Cardiac muscle cell (in vitro differentiated cells and primary cell): ENCODE measurements around the gene ZC3H7B. TPM values are rescaled to one million over a fixed set of nuclear protein-coding genes. Genes with fewer than 3 reads are reported as not detected.

Experiments used
- DNase-seq, 2 donors: peaks; one replicate each; pipeline versions ENCODE4 v3.0.0 to v3.0.0-alpha.2; 2010 to 2017; ENCODE audit warnings: low read depth in 1 of 2, low spot score in 1 of 2
- H3K27ac ChIP-seq: fragments of 200-600 bp; sonication (generic); 2 replicates; pipeline ENCODE4 v1.5.1; 2016
- H3K27me3 ChIP-seq: fragments of 200-600 bp; sonication (generic); 2 replicates; pipeline ENCODE4 v1.6.0; 2016; ENCODE audit warnings: control low read depth
- H3K36me3 ChIP-seq: fragments of 200-600 bp; sonication (generic); 2 replicates; pipeline ENCODE4 v1.5.1; 2016; ENCODE audit warnings: control low read depth
- H3K4me1 ChIP-seq: fragments of 200-600 bp; sonication (generic); 2 replicates; pipeline ENCODE4 v1.8.1; 2017; ENCODE audit warnings: low read depth, mild to moderate bottlenecking, mixed run types
- H3K4me3 ChIP-seq: fragments of 200-600 bp; sonication (generic); 2 replicates; pipeline ENCODE4 v1.5.1; 2016; ENCODE audit warnings: mild to moderate bottlenecking
- H3K9me3 ChIP-seq: fragments of 200-600 bp; sonication (generic); 2 replicates; pipeline ENCODE4 v1.5.1; 2017; ENCODE audit warnings: low read depth, mild to moderate bottlenecking, control low read depth
- CTCF ChIP-seq: IDR thresholded peaks from 2 replicates; pipeline ENCODE4 v1.5.1; 2012; ENCODE audit warnings: low read depth, mild to moderate bottlenecking, low read length
- polyA plus RNA-seq: library from polyadenylated mRNA; unstranded; fragments of >200 nt; fragmentation: Nextera tagmentation; extraction: Ambion mirVana; gene quantifications from 2 replicates; pipeline ENCODE4 v1.2.1, GENCODE V29; 2016
- total RNA-seq: library from RNA; depleted of rRNA; stranded (reverse); fragments of >200 nt; gene quantifications from 2 replicates; pipeline ENCODE4 v1.2.3, GENCODE V29; 2016

ZC3H7B gene
- total and polyA plus RNA-seq, 2 experiments from 2014 or later, result 7.2 to 65.9 TPM

DNA sequence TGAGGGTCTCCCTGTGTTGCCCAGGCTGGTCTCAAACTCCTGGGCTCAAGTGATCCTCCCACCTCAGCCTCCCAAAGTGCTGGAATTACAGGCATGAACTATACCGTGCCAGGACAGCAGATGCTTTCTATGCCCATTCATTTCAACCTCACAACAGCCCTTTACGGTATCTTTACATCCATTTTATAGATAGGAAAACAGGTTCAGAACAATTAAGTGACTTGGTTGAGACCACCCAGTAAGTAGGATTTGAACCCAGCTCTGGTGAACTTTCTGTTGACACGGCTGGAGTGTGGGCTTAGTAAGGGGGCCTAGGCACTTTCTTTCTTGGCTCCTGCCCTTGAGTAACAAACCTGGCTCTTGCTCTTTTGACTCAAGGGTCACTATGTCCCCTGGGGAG is 106.1 kb downstream of the ZC3H7B start:
- DNase-seq, result no peak
- H3K27ac ChIP-seq, result no peak overlapping the region
- no peak overlapping the region for H3K4me3 ChIP-seq
- H3K36me3 ChIP-seq, result no peaks in the 10 kb centered on the region
- H3K27me3 ChIP-seq, result no peaks in the 10 kb centered on the region
- no peaks in the 10 kb centered on the region for H3K9me3 ChIP-seq
- no peak for TF ChIP-seq CTCF
- H3K4me1 ChIP-seq, result peaks cover 8% of the 10 kb centered on the region

DNA sequence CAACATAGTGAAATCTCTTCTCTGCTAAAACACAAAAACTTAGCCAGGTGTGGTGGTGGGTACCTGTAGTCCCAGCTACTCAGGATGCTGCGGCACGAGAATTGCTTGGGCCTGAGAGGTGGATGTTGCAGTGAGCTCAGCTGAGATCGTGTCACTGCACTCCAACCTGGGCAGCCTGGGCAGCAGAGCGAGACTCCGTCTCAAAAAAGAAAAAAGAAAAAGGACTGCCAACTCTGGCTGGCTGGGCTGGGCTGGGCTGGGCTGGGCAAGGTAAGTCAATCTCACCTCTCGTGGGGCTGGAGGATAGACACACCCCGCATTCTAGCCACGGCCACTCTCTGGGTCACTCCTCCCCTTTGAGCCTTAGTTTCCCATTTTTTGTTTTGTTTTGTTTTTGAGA is 107.3 kb downstream of the ZC3H7B start:
- no peaks in the 10 kb centered on the region for H3K27me3 ChIP-seq
- H3K9me3 ChIP-seq, result no peaks in the 10 kb centered on the region
- H3K4me1 ChIP-seq, result peaks cover 6% of the 10 kb centered on the region
- no peak overlapping the region for H3K27ac ChIP-seq
- no peak for TF ChIP-seq CTCF
- no peaks in the 10 kb centered on the region for H3K36me3 ChIP-seq
- DNase-seq, result no peak
- no peak overlapping the region for H3K4me3 ChIP-seq

Other genes with a start within 250 kb of the ZC3H7B start
- gene EP300, start 208.9 kb upstream of the ZC3H7B start, total RNA-seq, result 47.0 and 60.1 TPM in 2 replicates
- 28.5 and 36.6 TPM in 2 replicates for gene EP300, start 208.9 kb upstream of the ZC3H7B start, polyA plus RNA-seq
- 24.9 and 27.0 TPM in 2 replicates for gene L3MBTL2, start 96.2 kb upstream of the ZC3H7B start, total RNA-seq
- gene L3MBTL2, start 96.2 kb upstream of the ZC3H7B start, polyA plus RNA-seq, result 21.4 and 25.5 TPM in 2 replicates
- gene CHADL, start 60.6 kb upstream of the ZC3H7B start, total RNA-seq, result 3.3 and 4.0 TPM in 2 replicates
- gene CHADL, start 60.6 kb upstream of the ZC3H7B start, polyA plus RNA-seq, result 0.49 and 1.8 TPM in 2 replicates
- gene RANGAP1, start 15.3 kb upstream of the ZC3H7B start, total RNA-seq, result 68.7 and 125 TPM in 2 replicates
- 43.3 and 78.4 TPM in 2 replicates for gene RANGAP1, start 15.3 kb upstream of the ZC3H7B start, polyA plus RNA-seq
- gene TEF, start 80.4 kb downstream of the ZC3H7B start, total RNA-seq, result 8.5 and 21.1 TPM in 2 replicates
- 4.0 and 20.4 TPM in 2 replicates for gene TEF, start 80.4 kb downstream of the ZC3H7B start, polyA plus RNA-seq
- gene TOB2, start 145.3 kb downstream of the ZC3H7B start, total RNA-seq, result 32.0 and 42.4 TPM in 2 replicates
- 35.5 and 52.9 TPM in 2 replicates for gene TOB2, start 145.3 kb downstream of the ZC3H7B start, polyA plus RNA-seq
- 32.2 and 42.2 TPM in 2 replicates for gene PHF5A, start 167.2 kb downstream of the ZC3H7B start, total RNA-seq
- gene PHF5A, start 167.2 kb downstream of the ZC3H7B start, polyA plus RNA-seq, result 25.9 and 26.9 TPM in 2 replicates
- 183 and 223 TPM in 2 replicates for gene ACO2, start 167.6 kb downstream of the ZC3H7B start, total RNA-seq
- 247 and 328 TPM in 2 replicates for gene ACO2, start 167.6 kb downstream of the ZC3H7B start, polyA plus RNA-seq
- 11.4 and 12.5 TPM in 2 replicates for gene POLR3H, start 242.9 kb downstream of the ZC3H7B start, total RNA-seq
- gene POLR3H, start 242.9 kb downstream of the ZC3H7B start, polyA plus RNA-seq, result 24.7 and 30.9 TPM in 2 replicates